Measurements from ENCODE around the gene TBC1D12.

GRCh38 chr10:94383530-94383929 lies 18.8 kb upstream of the TBC1D12 start:
- TF ChIP-seq YY1 (IDR thresholded peaks at IDR 0.05; ENCODE audit: insufficient read depth, insufficient read length) (no peak), SUZ12 (IDR thresholded peaks at IDR 0.05; ENCODE audit: extremely low read depth, insufficient read depth, insufficient read length) (no peak), ZNF274 (IDR thresholded peaks at IDR 0.05; ENCODE audit: low read depth, low read length) (no peak)
